Mucosa of stomach (tissue), 1 donor: ENCODE measurements around the gene ASAP3.

ENCODE experiments used
- H3K27me3 ChIP-seq: one replicate; pipeline ENCODE4 v1.7.0; 2013; ENCODE audit warnings: mild to moderate bottlenecking, low read length; ENCODE audit not compliant: control insufficient read depth, insufficient read depth
- H3K36me3 ChIP-seq: one replicate; pipeline ENCODE4 v1.7.0; 2013; ENCODE audit warnings: low read length; ENCODE audit not compliant: control insufficient read depth, insufficient read depth
- H3K4me1 ChIP-seq: one replicate; pipeline ENCODE4 v1.7.0; 2013; ENCODE audit warnings: mild to moderate bottlenecking, low read length; ENCODE audit not compliant: control insufficient read depth, insufficient read depth
- H3K4me3 ChIP-seq: one replicate; pipeline ENCODE4 v1.7.0; 2013; ENCODE audit warnings: low read length
- H3K9ac ChIP-seq: one replicate; pipeline ENCODE4 v1.7.0; 2013; ENCODE audit warnings: mild to moderate bottlenecking, low read length, moderate library complexity
- H3K9me3 ChIP-seq: one replicate; pipeline ENCODE4 v1.7.0; 2013; ENCODE audit warnings: mild to moderate bottlenecking, low read length, moderate library complexity; ENCODE audit not compliant: control insufficient read depth
- donor health status: Pancreatic carcinoma.

ASAP3 gene

GRCh38 chr1:23481904-23482303 is 2.1 kb downstream of the ASAP3 start:
- Histone ChIP-seq H3K4me1 (peaks cover 30% of the 10 kb centered on the region), H3K27me3 (no peaks in the 10 kb centered on the region), H3K9ac (no peak overlapping the region), H3K36me3 (no peaks in the 10 kb centered on the region), H3K9me3 (no peaks in the 10 kb centered on the region), H3K4me3 (no peak overlapping the region)

DNA sequence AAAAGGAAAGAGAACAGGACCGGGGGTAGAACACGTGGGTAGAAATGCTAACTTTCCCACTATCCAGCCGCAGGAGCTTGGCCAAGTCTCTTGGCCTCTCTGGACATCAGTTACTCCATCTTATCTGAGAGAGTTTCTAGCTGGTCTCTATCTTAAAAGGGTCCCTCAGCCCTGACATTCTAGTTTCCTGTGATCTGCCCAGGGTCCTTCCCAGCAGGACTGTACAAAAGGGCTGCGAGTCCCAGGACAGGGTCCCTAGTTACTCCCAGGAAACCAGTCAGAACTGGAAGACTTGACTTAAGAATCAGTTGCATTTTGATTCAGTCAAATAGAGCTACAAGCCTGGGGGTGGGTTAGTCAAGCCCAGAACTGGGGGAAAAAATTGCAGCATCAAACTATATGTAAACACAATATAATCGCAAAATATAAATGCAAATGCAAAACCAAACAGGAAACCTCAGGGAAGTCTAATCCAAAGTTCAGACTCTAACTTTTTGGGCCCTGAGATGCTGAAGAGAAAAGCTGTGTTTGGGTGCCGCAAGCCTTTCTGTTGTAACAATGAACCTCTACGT is 2.9 kb downstream of the ASAP3 start:
- H3K9ac ChIP-seq, result no peak overlapping the region
- H3K4me1 ChIP-seq, result peaks cover 30% of the 10 kb centered on the region
- H3K4me3 ChIP-seq, result no peak overlapping the region

GRCh38 chr1:23480187-23481025 is 3.6 kb downstream of the ASAP3 start:
- Histone ChIP-seq H3K4me3 (no peak overlapping the region), H3K9me3 (no peaks in the 10 kb centered on the region), H3K4me1 (peaks cover 30% of the 10 kb centered on the region), H3K9ac (no peak overlapping the region), H3K27me3 (no peaks in the 10 kb centered on the region), H3K36me3 (no peaks in the 10 kb centered on the region)

More for the DNA sequence above, 2.9 kb downstream of the ASAP3 start:
- Histone ChIP-seq H3K27me3 (no peaks in the 10 kb centered on the region), H3K36me3 (no peaks in the 10 kb centered on the region), H3K9me3 (no peaks in the 10 kb centered on the region)

- H3K27me3 ChIP-seq, result no peaks in the 10 kb centered on the region
- no peaks in the 10 kb centered on the region for H3K9me3 ChIP-seq
- peaks cover 29% of the 10 kb centered on the region for H3K4me1 ChIP-seq
- H3K9ac ChIP-seq, result no peak overlapping the region
- no peaks in the 10 kb centered on the region for H3K36me3 ChIP-seq
- H3K4me3 ChIP-seq, result no peak overlapping the region
Observed at GRCh38 chr1:23479666-23479941, 4.4 kb downstream of the ASAP3 start.

- peaks cover 29% of the 10 kb centered on the region for H3K4me1 ChIP-seq
- no peak overlapping the region for H3K9ac ChIP-seq
Observed at GRCh38 chr1:23478896-23479665, 4.9 kb downstream of the ASAP3 start.

GRCh38 chr1:23477359-23478144 is 6.4 kb downstream of the ASAP3 start:
- no peaks in the 10 kb centered on the region for H3K9me3 ChIP-seq
- H3K27me3 ChIP-seq, result no peaks in the 10 kb centered on the region
- H3K4me1 ChIP-seq, result peaks cover 29% of the 10 kb centered on the region
- H3K9ac ChIP-seq, result no peak overlapping the region
- H3K36me3 ChIP-seq, result no peaks in the 10 kb centered on the region
- no peak overlapping the region for H3K4me3 ChIP-seq

More at GRCh38 chr1:23478896-23479665, 4.9 kb downstream of the ASAP3 start:
- Histone ChIP-seq H3K9me3 (no peaks in the 10 kb centered on the region), H3K27me3 (no peaks in the 10 kb centered on the region), H3K4me3 (no peak overlapping the region), H3K36me3 (no peaks in the 10 kb centered on the region)

GRCh38 chr1:23475641-23476040 is 8.3 kb downstream of the ASAP3 start:
- no peaks in the 10 kb centered on the region for H3K9me3 ChIP-seq
- no peak overlapping the region for H3K9ac ChIP-seq
- peaks cover 27% of the 10 kb centered on the region for H3K4me1 ChIP-seq
- no peak overlapping the region for H3K4me3 ChIP-seq
- no peaks in the 10 kb centered on the region for H3K36me3 ChIP-seq
- no peaks in the 10 kb centered on the region for H3K27me3 ChIP-seq

GRCh38 chr1:23475134-23475628 is 8.8 kb downstream of the ASAP3 start:
- no peaks in the 10 kb centered on the region for H3K27me3 ChIP-seq
- H3K4me3 ChIP-seq, result no peak overlapping the region
- no peak overlapping the region for H3K9ac ChIP-seq
- H3K4me1 ChIP-seq, result peaks cover 22% of the 10 kb centered on the region
- H3K36me3 ChIP-seq, result no peaks in the 10 kb centered on the region
- no peaks in the 10 kb centered on the region for H3K9me3 ChIP-seq

- no peak overlapping the region for H3K4me3 ChIP-seq
- H3K9ac ChIP-seq, result no peak overlapping the region
- H3K27me3 ChIP-seq, result no peaks in the 10 kb centered on the region
- peaks cover 13% of the 10 kb centered on the region for H3K4me1 ChIP-seq
- H3K36me3 ChIP-seq, result no peaks in the 10 kb centered on the region
- H3K9me3 ChIP-seq, result no peaks in the 10 kb centered on the region
Observed at GRCh38 chr1:23473037-23473800, 10.8 kb downstream of the ASAP3 start.

DNA sequence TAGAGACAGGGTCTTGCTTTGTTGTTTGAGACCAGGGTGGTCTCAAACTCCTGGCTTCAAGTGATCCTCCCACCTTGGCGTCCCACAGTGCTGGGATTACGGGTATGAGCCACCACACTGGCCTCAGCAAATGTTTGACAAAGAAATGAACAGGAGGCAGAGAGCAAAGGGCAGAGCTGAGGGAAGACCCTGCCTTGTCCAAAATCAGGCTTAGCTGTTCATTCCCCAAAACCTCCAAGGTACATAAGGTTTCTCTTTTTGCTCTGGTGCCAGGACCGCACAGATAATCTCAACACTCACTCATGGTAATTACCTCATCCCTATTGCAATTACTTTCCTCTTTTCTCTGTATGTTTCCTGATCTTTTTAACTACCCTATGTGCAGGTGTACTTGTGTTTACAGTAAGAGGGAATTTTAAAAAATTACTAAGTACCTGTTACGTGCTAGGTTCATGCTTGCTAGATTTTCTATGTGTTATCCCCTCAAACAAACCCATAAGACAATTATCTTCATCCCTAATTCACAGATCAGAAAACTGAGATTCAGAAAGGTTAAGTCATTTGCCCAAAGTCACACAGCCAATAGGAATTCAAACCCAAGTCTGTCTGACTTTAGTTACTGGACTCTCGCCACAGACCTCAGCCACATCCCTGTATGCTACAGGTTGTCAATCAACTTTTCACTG is 11.5 kb downstream of the ASAP3 start:
- Histone ChIP-seq H3K27me3 (no peaks in the 10 kb centered on the region), H3K9me3 (no peaks in the 10 kb centered on the region), H3K4me1 (peaks cover 7% of the 10 kb centered on the region), H3K4me3 (no peak overlapping the region), H3K9ac (no peak overlapping the region), H3K36me3 (no peaks in the 10 kb centered on the region)
